ENCODE results near the gene C9orf152. TPM values are rescaled to one million over a fixed set of nuclear protein-coding genes. Genes with fewer than 3 reads are reported as not detected.

C9orf152 gene
- total RNA-seq, 1 donor from 2014 or later = not detected

DNA sequence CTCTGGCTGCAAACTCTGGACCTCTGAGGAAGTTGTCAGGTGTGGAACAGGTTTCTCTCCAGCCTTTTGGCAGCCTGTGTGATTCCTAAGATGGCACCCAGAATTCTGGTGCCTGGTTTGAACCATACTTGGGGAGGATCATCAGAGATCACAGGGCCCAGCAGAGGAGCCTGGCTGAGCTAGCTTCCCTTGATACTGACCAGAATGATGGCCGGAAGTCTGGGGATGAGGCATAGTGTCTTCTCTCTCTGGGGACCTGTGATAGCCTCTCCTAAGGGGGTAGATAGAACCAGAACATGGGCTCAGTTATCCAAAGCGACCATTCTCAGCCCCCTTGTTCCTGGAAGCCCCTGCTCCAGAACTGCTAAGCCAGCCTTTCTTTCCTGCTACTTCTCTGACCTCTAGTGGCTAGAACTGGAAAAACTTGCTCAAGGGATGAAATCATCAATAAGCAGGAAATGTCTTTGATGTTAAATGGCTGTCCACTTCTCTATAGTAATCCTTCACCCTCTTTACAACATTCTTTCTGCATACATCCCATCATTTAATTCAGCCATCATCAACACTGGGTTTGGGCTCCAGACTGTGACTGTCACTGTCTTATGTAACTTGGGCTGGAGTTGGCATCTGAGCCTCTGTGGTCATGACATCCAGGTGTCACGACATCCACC, 55.1 kb downstream of the C9orf152 start:
- H3K36me3 ChIP-seq (ENCODE audit: control insufficient read depth, insufficient read depth, low read length) = no peaks in the 10 kb centered on the region

More for the DNA sequence above, 55.1 kb downstream of the C9orf152 start:
- TF ChIP-seq, protein P1, sequence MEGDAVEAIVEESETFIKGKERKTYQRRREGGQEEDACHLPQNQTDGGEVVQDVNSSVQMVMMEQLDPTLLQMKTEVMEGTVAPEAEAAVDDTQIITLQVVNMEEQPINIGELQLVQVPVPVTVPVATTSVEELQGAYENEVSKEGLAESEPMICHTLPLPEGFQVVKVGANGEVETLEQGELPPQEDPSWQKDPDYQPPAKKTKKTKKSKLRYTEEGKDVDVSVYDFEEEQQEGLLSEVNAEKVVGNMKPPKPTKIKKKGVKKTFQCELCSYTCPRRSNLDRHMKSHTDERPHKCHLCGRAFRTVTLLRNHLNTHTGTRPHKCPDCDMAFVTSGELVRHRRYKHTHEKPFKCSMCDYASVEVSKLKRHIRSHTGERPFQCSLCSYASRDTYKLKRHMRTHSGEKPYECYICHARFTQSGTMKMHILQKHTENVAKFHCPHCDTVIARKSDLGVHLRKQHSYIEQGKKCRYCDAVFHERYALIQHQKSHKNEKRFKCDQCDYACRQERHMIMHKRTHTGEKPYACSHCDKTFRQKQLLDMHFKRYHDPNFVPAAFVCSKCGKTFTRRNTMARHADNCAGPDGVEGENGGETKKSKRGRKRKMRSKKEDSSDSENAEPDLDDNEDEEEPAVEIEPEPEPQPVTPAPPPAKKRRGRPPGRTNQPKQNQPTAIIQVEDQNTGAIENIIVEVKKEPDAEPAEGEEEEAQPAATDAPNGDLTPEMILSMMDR (IDR thresholded peaks at IDR 0.05; ENCODE audit: insufficient read depth, low read length, poor library complexity, severe bottlenecking) = peak; percentile 68
- no peaks in the 10 kb centered on the region for H3K27me3 ChIP-seq (ENCODE audit: control insufficient read depth, insufficient read depth, low read length)
- DNase-seq (ENCODE audit: low read depth) = no peak
- H3K4me3 ChIP-seq (ENCODE audit: low read depth, low read length) = no peak overlapping the region

Other genes starting within 250 kb of the C9orf152 start
- gene TXN, start 48.3 kb upstream of the C9orf152 start, total RNA-seq = 271 and 321 TPM in 2 replicates
- gene TXNDC8, start 129.7 kb upstream of the C9orf152 start, total RNA-seq = not detected in 2 replicates

Measured in kidney epithelial cell (primary cell).